ENCODE data around the gene SLC2A11. TPM values are rescaled to one million over a fixed set of nuclear protein-coding genes. Genes with fewer than 3 reads are reported as not detected.
A peak's percentile ranks its signal among the peaks of the same experiment; 100 is the strongest.
"Not testable (repeated sequence)": the region's sequence is repeated elsewhere in the genome, so short reads cannot be mapped to it uniquely, and the experiment has no call there.

Gene SLC2A11
- total RNA-seq, 1 donor from 2014 or later = 19.8 TPM

- ATAC-seq (ENCODE audit: poor library complexity) (no peak), DNase-seq (peak; percentile 21)
- intact Hi-C loops (cut with DNase I) = no loop called here
Observed at GRCh38 chr22:23842599-23842998, 15.1 kb upstream of the SLC2A11 start.

- DNase-seq (peak; percentile 30), ATAC-seq (ENCODE audit: poor library complexity) (no peak)
- intact Hi-C loops (cut with DNase I) = loop anchor here (5.0 kb wide), 2 partner anchors 77 to 302 kb away; partner anchors contain the start of gene CHCHD10
Observed at GRCh38 chr22:23844739-23845202, 12.9 kb upstream of the SLC2A11 start.

GRCh38 chr22:23845265-23846080, 12.2 kb upstream of the SLC2A11 start:
- ATAC-seq (ENCODE audit: poor library complexity) (no peak), DNase-seq (peak; percentile 25)
- intact Hi-C loops (cut with DNase I) = loop anchor here (5.0 kb wide), 2 partner anchors 78 to 303 kb away; partner anchors contain the start of gene CHCHD10

- no peak for ATAC-seq (ENCODE audit: poor library complexity)
Observed at GRCh38 chr22:23846081-23846469, 11.6 kb upstream of the SLC2A11 start.

GRCh38 chr22:23847310-23847920, 10.3 kb upstream of the SLC2A11 start:
- DNase-seq = peak; percentile 34
- no peak for ATAC-seq (ENCODE audit: poor library complexity)
- intact Hi-C loops (cut with DNase I) = loop anchor here (5.0 kb wide), 2 partner anchors 80 to 305 kb away; partner anchors contain the start of gene CHCHD10

More at GRCh38 chr22:23846081-23846469, 11.6 kb upstream of the SLC2A11 start:
- intact Hi-C loops (cut with DNase I) = loop anchor here (5.0 kb wide), 2 partner anchors 79 to 304 kb away; partner anchors contain the start of gene CHCHD10
- no peak for DNase-seq

- DNase-seq = peak; percentile 37
- no peak for ATAC-seq (ENCODE audit: poor library complexity)
- intact Hi-C loops (cut with DNase I) = loop anchor here (5.0 kb wide), 2 partner anchors 81 to 306 kb away; partner anchors contain the start of gene CHCHD10
Observed at GRCh38 chr22:23847991-23848864, 9.4 kb upstream of the SLC2A11 start.

- peak; percentile 90 for DNase-seq
- ATAC-seq (ENCODE audit: poor library complexity) = peak; percentile 71
- intact Hi-C loops (cut with DNase I) = loop anchor here (5.0 kb wide), 2 partner anchors 82 to 307 kb away; partner anchors contain the start of gene CHCHD10
Observed at GRCh38 chr22:23849009-23850006, 8.4 kb upstream of the SLC2A11 start.

- no peak for ATAC-seq (ENCODE audit: poor library complexity)
- DNase-seq = peak; percentile 32
- intact Hi-C loops (cut with DNase I) = no loop called here
Observed at GRCh38 chr22:23850136-23850611, 7.5 kb upstream of the SLC2A11 start.

- intact Hi-C loops (cut with DNase I) = no loop called here
- DNase-seq (peak; percentile 61), ATAC-seq (ENCODE audit: poor library complexity) (peak; percentile 65)
Observed at GRCh38 chr22:23856721-23857605, 712 bp upstream of the SLC2A11 start.

GRCh38 chr22:23858484-23858815, 775 bp downstream of the SLC2A11 start:
- ATAC-seq (ENCODE audit: poor library complexity) = no peak
- no peak for DNase-seq
- intact Hi-C loops (cut with DNase I) = no loop called here

- intact Hi-C loops (cut with DNase I) = no loop called here
- DNase-seq (no peak), ATAC-seq (ENCODE audit: poor library complexity) (no peak)
Observed at GRCh38 chr22:23859201-23859600, 1.5 kb downstream of the SLC2A11 start.

GRCh38 chr22:23860187-23860586, 2.5 kb downstream of the SLC2A11 start:
- intact Hi-C loops (cut with DNase I) = not testable (repeated sequence)

GRCh38 chr22:23862103-23862502, 4.4 kb downstream of the SLC2A11 start:
- DNase-seq = no peak
- ATAC-seq (ENCODE audit: poor library complexity) = no peak
- intact Hi-C loops (cut with DNase I) = no loop called here

More at GRCh38 chr22:23860187-23860586, 2.5 kb downstream of the SLC2A11 start:
- ATAC-seq (ENCODE audit: poor library complexity); DNase-seq: not testable (repeated sequence)

- intact Hi-C loops (cut with DNase I); DNase-seq: not testable (repeated sequence)
- ATAC-seq (ENCODE audit: poor library complexity) = peak; percentile 55
Observed at GRCh38 chr22:23864499-23865154, 7.0 kb downstream of the SLC2A11 start.

GRCh38 chr22:23868580-23868979, 10.9 kb downstream of the SLC2A11 start:
- intact Hi-C loops (cut with DNase I) = no loop called here
- DNase-seq = no peak
- no peak for ATAC-seq (ENCODE audit: poor library complexity)

GRCh38 chr22:23874871-23875270, 17.2 kb downstream of the SLC2A11 start:
- DNase-seq (no peak), ATAC-seq (ENCODE audit: poor library complexity) (no peak)
- intact Hi-C loops (cut with DNase I) = no loop called here

Measured in Right ventricle myocardium superior (tissue), 1 donor.